GM12865 (cell line): Measurements from ENCODE around the gene PNLIP.

ENCODE experiments used
- DNase-seq: peaks from one replicate; pipeline ENCODE4 v3.0.0; 2010; ENCODE audit warnings: low read depth
- H3K4me3 ChIP-seq: 2 replicates; pipeline ENCODE4 v1.5.1; 2011; ENCODE audit warnings: mild to moderate bottlenecking, low read depth, low read length, control low read depth
- CTCF ChIP-seq: IDR thresholded peaks from 2 replicates; pipeline ENCODE4 v1.5.1; 2011; ENCODE audit warnings: low read length, control low read depth, low read depth, inconsistent platforms; ENCODE audit not compliant: insufficient read depth; ENCODE audit errors: missing control alignments

Gene PNLIP

GRCh38 chr10:116524736-116525135 is 21.0 kb upstream of the PNLIP start:
- DNase-seq: no peak
- TF ChIP-seq CTCF: no peak
- H3K4me3 ChIP-seq: no peak overlapping the region

- no peak overlapping the region for H3K4me3 ChIP-seq
- no peak for TF ChIP-seq CTCF
- DNase-seq: no peak
These were observed 19.5 kb upstream of the PNLIP start for GRCh38 chr10:116526219-116526618.

- TF ChIP-seq CTCF: no peak
- no peak overlapping the region for H3K4me3 ChIP-seq
- no peak for DNase-seq
These were observed 8.9 kb upstream of the PNLIP start for GRCh38 chr10:116536810-116537209.

GRCh38 chr10:116538456-116538855 is 7.3 kb upstream of the PNLIP start:
- no peak for TF ChIP-seq CTCF
- no peak for DNase-seq

GRCh38 chr10:116538992-116539391 is 6.7 kb upstream of the PNLIP start:
- H3K4me3 ChIP-seq: no peak overlapping the region
- no peak for TF ChIP-seq CTCF
- no peak for DNase-seq

More at GRCh38 chr10:116538456-116538855, 7.3 kb upstream of the PNLIP start:
- H3K4me3 ChIP-seq: no peak overlapping the region

GRCh38 chr10:116540814-116541213 is 4.9 kb upstream of the PNLIP start:
- no peak overlapping the region for H3K4me3 ChIP-seq
- DNase-seq: no peak
- no peak for TF ChIP-seq CTCF

- DNase-seq: no peak
- TF ChIP-seq CTCF: no peak
- no peak overlapping the region for H3K4me3 ChIP-seq
These were observed 3.6 kb upstream of the PNLIP start for GRCh38 chr10:116542007-116542677.
